Skeletal muscle satellite cell (primary cell): ENCODE measurements around the gene RTP5.

ENCODE experiments used
- H3K27me3 ChIP-seq: 2 replicates; pipeline ENCODE4 v1.7.0; 2013; ENCODE audit warnings: low read length; ENCODE audit not compliant: control insufficient read depth, insufficient read depth
- H3K36me3 ChIP-seq: 2 replicates; pipeline ENCODE4 v1.7.0; 2013; ENCODE audit warnings: mild to moderate bottlenecking, control low read depth, low read length; ENCODE audit not compliant: insufficient read depth
- H3K4me1 ChIP-seq: 2 replicates; pipeline ENCODE4 v1.7.0; 2013; ENCODE audit warnings: low read length; ENCODE audit not compliant: control insufficient read depth, insufficient read depth
- H3K4me2 ChIP-seq: 2 replicates; pipeline ENCODE4 v1.7.0; 2013; ENCODE audit warnings: mild to moderate bottlenecking, low read length
- H3K4me3 ChIP-seq: 2 replicates; pipeline ENCODE4 v1.7.0; 2013; ENCODE audit warnings: low read length
- H3K9ac ChIP-seq: 2 replicates; pipeline ENCODE4 v1.7.0; 2013; ENCODE audit warnings: mild to moderate bottlenecking, low read depth, low read length, moderate library complexity
- H3K9me3 ChIP-seq: replicated peaks from 2 replicates; pipeline ENCODE4 v1.7.0; 2013; ENCODE audit warnings: mild to moderate bottlenecking, control low read depth, low read length

RTP5 gene

GRCh38 chr2:241897231-241897916, 27.8 kb downstream of the RTP5 start:
- H3K36me3 ChIP-seq = no peaks in the 10 kb centered on the region
- H3K4me1 ChIP-seq = peaks cover 28% of the 10 kb centered on the region
- no peak overlapping the region for H3K4me3 ChIP-seq
- no peaks in the 10 kb centered on the region for H3K9me3 ChIP-seq
- peaks cover 17% of the 10 kb centered on the region for H3K27me3 ChIP-seq
- no peak overlapping the region for H3K4me2 ChIP-seq
- H3K9ac ChIP-seq = no peak overlapping the region

- Histone ChIP-seq H3K36me3 (no peaks in the 10 kb centered on the region), H3K4me3 (no peak overlapping the region), H3K27me3 (peaks cover 16% of the 10 kb centered on the region), H3K9me3 (no peaks in the 10 kb centered on the region), H3K9ac (no peak overlapping the region), H3K4me1 (peaks cover 28% of the 10 kb centered on the region), H3K4me2 (peak overlapping the region; percentile 32)
Measured at GRCh38 chr2:241898463-241899270, 29.1 kb downstream of the RTP5 start.

DNA sequence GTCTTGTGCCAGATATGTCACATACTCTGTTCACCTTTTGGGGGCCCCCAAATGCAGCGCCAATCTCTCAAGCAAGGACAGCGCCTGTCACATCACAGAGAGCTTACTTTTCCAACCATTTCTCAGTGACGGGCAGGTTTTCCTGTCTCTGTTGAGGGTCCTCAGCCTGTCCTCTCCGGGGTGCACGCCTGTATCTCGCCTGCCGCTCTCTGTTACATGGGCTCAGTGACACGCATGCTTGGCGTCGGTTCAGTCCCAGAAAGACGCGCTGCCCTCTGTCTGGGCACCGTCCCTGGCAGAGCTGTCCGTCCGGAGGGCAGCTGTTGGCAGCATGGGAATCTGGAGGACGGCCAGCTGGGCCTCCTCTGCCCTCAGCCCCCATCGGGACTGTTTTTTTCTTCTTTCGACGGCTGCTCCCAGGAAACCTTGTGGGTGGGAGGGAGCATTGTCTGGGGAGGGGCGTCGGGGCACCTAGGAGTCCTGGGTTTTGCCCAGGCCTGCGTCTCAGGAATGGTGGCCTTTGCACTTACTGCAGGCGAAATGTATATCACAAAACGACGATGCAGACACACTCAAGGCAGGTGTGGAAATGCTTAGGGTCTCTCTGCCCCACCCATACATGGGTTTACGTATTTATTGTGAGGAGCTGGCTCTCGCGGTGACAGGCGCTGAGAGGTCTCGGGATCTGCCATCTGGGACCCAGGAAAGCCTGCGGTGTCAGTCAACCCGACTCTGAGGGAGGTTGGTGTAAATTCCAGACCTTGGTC, 30.9 kb downstream of the RTP5 start:
- Histone ChIP-seq H3K9ac (no peak overlapping the region), H3K4me3 (no peak overlapping the region), H3K4me1 (peaks cover 26% of the 10 kb centered on the region)

DNA sequence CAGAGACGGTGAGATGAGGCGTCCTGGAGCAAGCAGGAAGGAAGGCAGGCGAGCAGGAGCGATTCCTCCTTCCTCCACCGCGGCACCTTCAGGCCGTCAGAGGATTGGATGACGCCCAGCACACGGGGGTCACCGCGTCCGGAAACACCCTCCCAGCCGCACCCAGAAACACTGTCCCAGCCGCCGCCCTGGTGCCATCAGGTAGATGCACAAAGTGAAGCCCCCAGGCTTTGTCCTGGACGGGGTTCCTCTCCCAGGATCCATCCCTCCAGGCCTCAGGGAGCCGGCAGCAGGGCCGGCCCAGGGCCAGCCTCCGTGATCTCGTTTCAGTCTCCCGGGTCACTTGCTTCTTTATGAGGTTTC, 31.5 kb downstream of the RTP5 start:
- Histone ChIP-seq H3K4me2 (no peak overlapping the region), H3K27me3 (peaks cover 13% of the 10 kb centered on the region), H3K9me3 (no peaks in the 10 kb centered on the region), H3K36me3 (no peaks in the 10 kb centered on the region), H3K4me1 (peaks cover 23% of the 10 kb centered on the region), H3K9ac (no peak overlapping the region), H3K4me3 (no peak overlapping the region)

More for the DNA sequence above, 30.9 kb downstream of the RTP5 start:
- Histone ChIP-seq H3K9me3 (no peaks in the 10 kb centered on the region), H3K36me3 (no peaks in the 10 kb centered on the region), H3K4me2 (peak overlapping the region; percentile 32), H3K27me3 (peaks cover 13% of the 10 kb centered on the region)

DNA sequence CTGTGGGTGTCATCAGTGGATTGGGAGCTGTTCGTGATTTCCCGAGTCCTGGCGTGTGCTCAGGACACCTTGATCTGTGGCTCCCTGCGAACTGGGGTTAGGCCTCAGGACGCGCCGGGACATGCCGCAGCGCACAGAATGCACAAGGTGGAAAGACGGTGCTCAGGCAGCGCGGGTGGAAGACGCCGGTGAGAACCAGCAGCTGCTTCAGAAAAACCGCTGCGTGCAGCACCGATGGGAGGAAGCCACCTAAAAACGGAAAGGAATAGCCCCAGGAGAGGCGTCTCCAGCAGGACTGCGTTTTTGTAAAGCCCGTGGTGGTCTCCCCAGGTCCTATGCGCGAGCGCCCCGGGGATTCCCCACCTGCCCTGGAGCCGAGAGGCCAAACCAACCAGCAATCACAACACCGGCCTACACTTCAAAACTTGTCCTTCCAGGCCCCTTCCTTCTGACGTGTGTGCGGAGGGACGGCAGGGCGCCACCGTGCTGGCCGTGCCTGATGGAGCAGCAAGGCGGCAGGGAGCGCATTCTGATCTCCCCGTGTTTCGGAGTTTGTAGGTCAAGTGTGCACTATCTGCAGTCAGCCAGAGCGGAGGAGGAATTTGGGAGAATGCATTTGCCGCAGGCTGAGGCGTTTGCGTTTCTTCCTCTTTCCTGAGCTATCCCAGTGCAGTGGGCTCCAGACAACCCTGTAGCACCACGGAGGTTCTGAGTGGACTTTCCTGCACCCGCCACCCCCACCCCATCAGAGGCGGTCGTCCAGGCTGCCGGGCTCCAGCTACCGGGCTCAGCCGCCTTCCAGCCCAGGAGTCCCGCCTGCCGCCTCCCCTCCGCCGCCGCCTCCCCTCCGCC, 32.2 kb downstream of the RTP5 start:
- Histone ChIP-seq H3K9me3 (no peaks in the 10 kb centered on the region), H3K4me2 (no peak overlapping the region), H3K4me1 (peaks cover 21% of the 10 kb centered on the region), H3K9ac (no peak overlapping the region), H3K27me3 (peaks cover 13% of the 10 kb centered on the region), H3K4me3 (no peak overlapping the region), H3K36me3 (no peaks in the 10 kb centered on the region)

- H3K27me3 ChIP-seq = peaks cover 13% of the 10 kb centered on the region
- H3K4me3 ChIP-seq = no peak overlapping the region
- H3K9me3 ChIP-seq = no peaks in the 10 kb centered on the region
- H3K36me3 ChIP-seq = no peaks in the 10 kb centered on the region
- H3K9ac ChIP-seq = no peak overlapping the region
- H3K4me1 ChIP-seq = peaks cover 21% of the 10 kb centered on the region
- H3K4me2 ChIP-seq = no peak overlapping the region
Measured at GRCh38 chr2:241902357-241902991, 32.9 kb downstream of the RTP5 start.

GRCh38 chr2:241903121-241904010, 33.8 kb downstream of the RTP5 start:
- no peak overlapping the region for H3K4me2 ChIP-seq
- no peaks in the 10 kb centered on the region for H3K9me3 ChIP-seq
- H3K36me3 ChIP-seq = no peaks in the 10 kb centered on the region
- H3K4me1 ChIP-seq = peaks cover 21% of the 10 kb centered on the region
- no peak overlapping the region for H3K9ac ChIP-seq
- H3K4me3 ChIP-seq = no peak overlapping the region
- H3K27me3 ChIP-seq = peaks cover 13% of the 10 kb centered on the region

GRCh38 chr2:241904011-241904718, 34.6 kb downstream of the RTP5 start:
- Histone ChIP-seq H3K4me3 (no peak overlapping the region), H3K4me2 (no peak overlapping the region), H3K4me1 (peaks cover 14% of the 10 kb centered on the region), H3K9me3 (no peaks in the 10 kb centered on the region), H3K9ac (no peak overlapping the region), H3K27me3 (peaks cover 14% of the 10 kb centered on the region), H3K36me3 (no peaks in the 10 kb centered on the region)

DNA sequence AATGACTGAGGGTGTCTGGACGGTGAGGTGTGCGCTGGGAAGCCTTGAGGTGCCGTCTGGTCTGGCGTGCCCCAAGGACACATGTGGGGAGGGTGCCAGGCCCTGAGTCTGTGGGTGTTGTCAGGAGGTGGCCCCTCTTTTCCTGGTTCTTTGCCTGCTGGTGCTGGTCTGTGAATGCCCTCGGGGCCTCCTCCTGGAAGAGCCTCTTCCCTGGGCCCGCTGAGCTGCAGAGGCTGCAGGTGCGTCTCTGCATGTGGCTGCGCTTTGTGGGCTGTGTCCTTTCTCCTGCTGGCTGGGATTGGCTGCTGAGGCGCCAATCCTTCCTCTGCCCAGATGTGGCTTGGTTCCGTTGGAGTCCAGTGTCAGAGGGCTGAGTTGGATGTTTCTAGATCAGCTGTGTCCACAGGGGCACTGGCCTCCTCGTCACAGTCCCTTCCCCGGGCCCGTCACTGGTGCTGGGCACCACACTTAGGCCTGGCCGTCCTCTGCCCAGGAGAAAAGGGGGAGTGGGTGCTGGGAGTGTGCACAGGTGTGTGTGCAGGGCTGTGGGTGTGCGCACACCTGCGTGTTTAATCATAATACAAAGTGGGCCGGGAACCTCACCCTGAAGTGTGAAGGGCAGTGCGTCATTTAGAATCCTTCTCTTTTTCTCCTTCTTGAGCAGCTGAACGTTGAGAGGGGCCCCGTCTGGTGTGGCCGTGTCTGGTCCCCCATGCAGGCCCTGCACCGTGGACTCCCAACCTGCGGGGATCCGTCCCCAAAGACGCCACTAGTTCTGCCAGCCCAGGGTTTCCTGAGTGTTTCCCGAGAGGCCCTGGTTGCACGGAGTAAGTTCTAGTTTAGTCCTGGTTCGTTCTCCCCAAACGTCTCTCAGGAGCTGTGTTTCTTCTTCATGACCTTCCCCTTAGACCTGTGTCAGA, 35.5 kb downstream of the RTP5 start:
- no peak overlapping the region for H3K4me3 ChIP-seq
- peaks cover 15% of the 10 kb centered on the region for H3K27me3 ChIP-seq
- H3K9me3 ChIP-seq = no peaks in the 10 kb centered on the region
- H3K36me3 ChIP-seq = no peaks in the 10 kb centered on the region
- H3K4me2 ChIP-seq = no peak overlapping the region
- H3K9ac ChIP-seq = no peak overlapping the region
- H3K4me1 ChIP-seq = peaks cover 5% of the 10 kb centered on the region
